Tibial artery (tissue), 4 donors: Measurements from ENCODE around the gene MAFF.
A peak's percentile ranks its signal among the peaks of the same experiment; 100 is the strongest.

Source experiments
- DNase-seq, 2 donors: peaks; one replicate each; pipeline ENCODE4 v3.0.0-alpha.2; 2019
- H3K27ac ChIP-seq, 2 donors: fragments of 200-600 bp; sonication (generic) in 1 of 2; 1 replicate in 1 of 2; 2 replicates in 1 of 2; pipeline ENCODE4 v1.5.1; 2018 to 2019; ENCODE audit warnings: mild to moderate bottlenecking in 1 of 2
- H3K27me3 ChIP-seq, 2 donors: fragments of 200-600 bp; sonication (generic) in 1 of 2; one replicate each; pipeline versions ENCODE4 v1.5.1 to v1.6.0; 2016 to 2019
- H3K36me3 ChIP-seq, 3 donors: fragments of 200-600 bp; sonication (generic) in 2 of 3; one replicate each; pipeline ENCODE4 v1.5.1; 2016 to 2019; ENCODE audit warnings: mild to moderate bottlenecking in 2 of 3
- H3K4me1 ChIP-seq, 4 donors: fragments of 200-600 bp; sonication (generic) in 2 of 4; 1 replicate in 3 of 4; 2 replicates in 1 of 4; pipeline ENCODE4 v1.5.1; 2016 to 2019
- H3K4me3 ChIP-seq, 2 donors: fragments of 200-600 bp; sonication (generic) in 1 of 2; 1 replicate in 1 of 2; 2 replicates in 1 of 2; pipeline ENCODE4 v1.5.1; 2018 to 2019; ENCODE audit warnings: mild to moderate bottlenecking in 2 of 2
- H3K9me3 ChIP-seq, 3 donors: fragments of 200-600 bp; sonication (generic) in 1 of 3; one replicate each; pipeline ENCODE4 v1.5.1; 2016 to 2019
- CTCF ChIP-seq, 2 experiments: fragments of 200-600 bp in 1 of 2; fragments of 450-650 bp in 1 of 2; IDR thresholded peaks; one replicate each; pipeline ENCODE4 v1.5.1; 2017 to 2019; ENCODE audit warnings: antibody characterized with exemption in 2 of 2, mild to moderate bottlenecking in 1 of 2, moderate library complexity in 1 of 2
- intact Hi-C: fragments of 100-400 bp; cut with DNase I; formaldehyde crosslinking; loops from one replicate; pipeline ENCODE4 v1.15.0; 2023; ENCODE audit warnings: low total_unique reads

MAFF gene

DNA sequence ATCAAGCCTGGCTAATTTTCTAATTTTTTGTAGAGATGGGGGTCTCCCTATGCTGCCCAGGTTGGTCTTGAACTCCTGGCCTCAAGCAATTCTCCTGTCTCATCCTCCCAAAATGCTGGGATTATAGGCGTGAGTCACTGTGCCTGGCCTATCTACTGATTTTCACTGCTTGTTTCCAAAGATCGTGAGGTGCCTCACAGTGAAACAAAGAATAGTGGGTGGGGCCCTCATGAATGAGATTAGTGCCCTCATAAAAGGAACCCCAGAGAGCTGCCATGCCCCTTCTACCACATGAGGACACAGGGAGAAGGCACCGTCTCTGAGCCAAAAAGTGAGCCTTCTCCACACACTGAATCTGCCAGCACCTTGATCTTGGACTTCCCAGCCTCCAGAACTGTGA, 47.5 kb downstream of the MAFF start:
- H3K9me3 ChIP-seq = no peaks in the 10 kb centered on the region
- H3K4me3 ChIP-seq = no peak overlapping the region
- TF ChIP-seq CTCF (IDR thresholded peaks at IDR 0.05) = no peak
- intact Hi-C loops = loop anchor here (5.0 kb wide), 1 partner anchor 47 kb away; the partner anchor contains the start of gene MAFF
- peaks cover 8 to 35% (median 19%) of the 10 kb centered on the region in 3 donors for H3K36me3 ChIP-seq
- DNase-seq = no peak
- H3K27ac ChIP-seq = peak overlapping the region; percentile 43 to 65
- H3K4me1 ChIP-seq = peaks cover 6 to 77% (median 51%) of the 10 kb centered on the region in 4 donors
- no peaks in the 10 kb centered on the region for H3K27me3 ChIP-seq

DNA sequence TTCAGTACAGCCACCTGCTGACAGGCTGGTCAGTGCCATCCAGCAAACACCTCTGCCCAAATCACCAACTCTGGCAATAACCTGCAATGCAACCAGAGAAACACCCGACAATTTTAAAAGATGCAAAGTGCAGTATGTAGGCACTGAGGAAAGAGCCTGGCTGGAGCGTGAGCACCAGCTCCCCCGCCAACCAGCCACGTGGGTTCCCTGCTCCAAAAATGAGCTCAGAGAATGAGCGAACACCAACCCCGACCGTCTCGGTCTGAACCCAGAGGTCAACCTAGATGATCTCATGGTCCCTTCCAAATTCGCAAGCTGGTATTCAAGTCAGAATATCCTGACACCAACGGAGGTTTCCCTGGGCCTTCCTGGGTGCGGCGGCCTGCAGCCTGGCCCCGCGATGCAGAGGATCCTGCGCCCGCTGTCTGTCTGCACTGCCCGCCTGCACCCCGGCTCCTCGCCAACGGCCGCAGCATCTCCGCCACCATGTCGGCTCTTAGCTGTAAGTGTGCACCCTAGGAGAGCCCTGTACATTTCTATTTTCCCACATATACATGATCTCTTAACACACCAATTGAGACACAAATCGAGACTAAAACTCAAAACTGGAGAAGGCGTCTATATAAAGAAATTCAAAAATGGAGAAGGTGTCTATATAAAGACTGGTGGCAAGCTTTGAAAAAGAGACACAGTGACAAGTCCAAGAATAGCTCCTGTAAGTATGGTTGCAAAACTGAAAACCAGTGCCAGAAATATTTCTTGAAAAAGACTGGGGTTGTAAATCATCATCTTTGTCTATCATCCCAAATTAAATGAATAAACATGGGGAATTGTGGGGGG, 48.2 kb downstream of the MAFF start:
- intact Hi-C loops = loop anchor here (5.0 kb wide), 1 partner anchor 48 kb away; the partner anchor contains the start of gene MAFF

GRCh38 chr22:38250643-38251340, 49.0 kb downstream of the MAFF start:
- peak overlapping the region; percentile 43 to 65 for H3K27ac ChIP-seq
- no peak for TF ChIP-seq CTCF (IDR thresholded peaks at IDR 0.05)
- DNase-seq = no peak
- H3K27me3 ChIP-seq = no peaks in the 10 kb centered on the region
- intact Hi-C loops = no loop called here
- H3K9me3 ChIP-seq = no peaks in the 10 kb centered on the region
- peaks cover 3 to 20% (median 4%) of the 10 kb centered on the region in 3 donors for H3K36me3 ChIP-seq
- H3K4me3 ChIP-seq = no peak overlapping the region
- H3K4me1 ChIP-seq = peaks cover 6 to 88% (median 53%) of the 10 kb centered on the region in 4 donors

More for the DNA sequence above, 48.2 kb downstream of the MAFF start:
- Histone ChIP-seq H3K4me3 (peak overlapping the region; percentile 19 to 35), H3K27me3 (no peaks in the 10 kb centered on the region), H3K36me3 (peaks cover 8 to 28% (median 12%) of the 10 kb centered on the region in 3 donors), H3K9me3 (no peaks in the 10 kb centered on the region), H3K4me1 (peaks cover 6 to 84% (median 55%) of the 10 kb centered on the region in 4 donors), H3K27ac (peak overlapping the region; percentile 43 to 65)
- peak in 1 of 2 donors; percentile 83 for DNase-seq
- TF ChIP-seq CTCF (IDR thresholded peaks at IDR 0.05) = no peak

DNA sequence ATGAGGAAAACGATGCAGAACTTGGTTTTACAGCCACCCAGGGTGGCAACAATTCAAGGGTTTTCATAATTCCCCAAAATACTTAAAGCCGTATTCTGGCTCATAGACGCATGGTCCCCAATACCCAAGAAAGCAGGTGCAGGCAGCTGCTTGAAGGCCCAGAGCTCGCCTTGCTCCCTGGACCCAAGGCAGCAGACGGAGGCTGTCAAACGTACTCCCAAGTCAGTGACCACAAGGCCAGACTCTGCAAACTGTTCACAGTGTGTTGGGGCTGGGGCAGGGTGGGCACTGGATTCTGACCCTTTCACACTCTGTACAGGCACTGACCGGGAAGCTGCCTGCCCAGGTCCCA, 49.5 kb downstream of the MAFF start:
- intact Hi-C loops = no loop called here
- Histone ChIP-seq H3K4me1 (peaks cover 6 to 88% (median 48%) of the 10 kb centered on the region in 4 donors), H3K36me3 (peaks cover 0 to 15% (median 0%) of the 10 kb centered on the region in 3 donors), H3K4me3 (no peak overlapping the region), H3K27ac (peak overlapping the region in 1 of 2 donors; percentile 65), H3K27me3 (no peaks in the 10 kb centered on the region), H3K9me3 (no peaks in the 10 kb centered on the region)
- no peak for TF ChIP-seq CTCF (IDR thresholded peaks at IDR 0.05)
- DNase-seq = no peak

DNA sequence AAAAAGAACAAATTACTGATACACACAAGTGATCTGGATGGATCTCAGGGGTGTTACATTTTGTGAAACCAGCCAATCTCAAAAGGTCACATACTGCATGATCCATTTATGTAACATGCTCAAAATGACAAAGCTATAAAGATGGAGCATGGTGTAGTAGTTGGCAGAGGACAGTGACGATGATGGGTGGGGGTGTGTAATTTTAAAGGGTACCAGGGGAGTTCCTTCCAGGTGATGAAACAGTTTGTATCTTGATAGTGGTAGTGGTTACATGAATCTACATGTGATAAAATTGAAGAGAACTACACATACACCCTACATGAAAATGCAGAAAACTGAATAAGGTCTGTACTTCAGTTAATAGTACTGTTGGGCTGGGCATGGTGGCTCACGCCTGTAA, 53.9 kb downstream of the MAFF start:
- H3K27ac ChIP-seq = peak overlapping the region; percentile 75 to 80
- no peak for DNase-seq
- H3K9me3 ChIP-seq = no peaks in the 10 kb centered on the region
- H3K36me3 ChIP-seq = no peaks in the 10 kb centered on the region
- no peaks in the 10 kb centered on the region for H3K27me3 ChIP-seq
- TF ChIP-seq CTCF (IDR thresholded peaks at IDR 0.05) = no peak
- peaks cover 0 to 88% (median 33%) of the 10 kb centered on the region in 4 donors for H3K4me1 ChIP-seq
- H3K4me3 ChIP-seq = no peak overlapping the region
- intact Hi-C loops = no loop called here
